T-helper 9 cell (primary cell): ENCODE data around the gene ADAMTS15.

Experiments
- DNase-seq: peaks from one replicate; pipeline ENCODE4 v3.0.0-alpha.2; 2020

ADAMTS15 gene

DNA sequence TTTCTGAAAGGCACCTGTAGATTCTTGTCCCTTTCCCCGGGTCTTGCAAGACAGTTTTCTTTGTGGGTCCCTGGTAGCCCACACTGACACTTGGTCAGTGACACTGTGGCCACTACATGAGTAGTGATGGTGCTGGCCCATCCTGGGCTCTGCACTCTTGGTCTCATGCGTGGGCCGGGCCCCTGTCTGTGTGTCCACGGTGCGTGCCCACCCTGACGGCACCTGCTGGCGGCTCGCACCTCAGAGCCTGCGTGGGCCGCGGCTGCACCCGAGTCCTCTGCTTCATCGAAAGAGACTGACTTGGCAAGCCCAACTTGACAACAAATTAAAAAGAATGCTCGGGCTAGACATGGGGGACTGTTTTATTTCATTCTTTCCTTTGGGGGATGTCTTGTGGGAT lies 37.5 kb downstream of the ADAMTS15 start:
- no peak for DNase-seq

DNA sequence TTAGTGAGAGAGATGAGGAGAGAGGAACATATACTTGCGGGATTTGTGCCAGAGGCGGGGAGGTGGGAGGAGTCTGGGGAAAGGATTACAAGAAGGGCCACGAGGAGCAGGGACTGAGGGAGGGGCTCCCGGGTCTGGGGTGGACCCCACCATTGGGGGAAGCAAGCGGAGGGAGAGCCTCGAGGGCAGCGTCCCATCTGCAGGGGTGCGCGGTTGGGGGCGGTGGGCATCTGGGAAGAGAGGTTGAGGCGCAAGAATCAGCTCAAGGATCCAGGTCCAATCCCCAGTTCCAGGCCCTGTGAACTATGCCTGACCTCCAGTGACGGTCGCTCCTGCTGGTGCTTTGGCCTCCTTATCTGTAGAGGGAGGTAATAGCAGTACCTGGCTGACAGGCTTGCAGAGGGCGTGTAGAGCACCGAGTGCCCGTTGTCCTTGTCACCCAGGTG lies 38.0 kb downstream of the ADAMTS15 start:
- no peak for DNase-seq

DNA sequence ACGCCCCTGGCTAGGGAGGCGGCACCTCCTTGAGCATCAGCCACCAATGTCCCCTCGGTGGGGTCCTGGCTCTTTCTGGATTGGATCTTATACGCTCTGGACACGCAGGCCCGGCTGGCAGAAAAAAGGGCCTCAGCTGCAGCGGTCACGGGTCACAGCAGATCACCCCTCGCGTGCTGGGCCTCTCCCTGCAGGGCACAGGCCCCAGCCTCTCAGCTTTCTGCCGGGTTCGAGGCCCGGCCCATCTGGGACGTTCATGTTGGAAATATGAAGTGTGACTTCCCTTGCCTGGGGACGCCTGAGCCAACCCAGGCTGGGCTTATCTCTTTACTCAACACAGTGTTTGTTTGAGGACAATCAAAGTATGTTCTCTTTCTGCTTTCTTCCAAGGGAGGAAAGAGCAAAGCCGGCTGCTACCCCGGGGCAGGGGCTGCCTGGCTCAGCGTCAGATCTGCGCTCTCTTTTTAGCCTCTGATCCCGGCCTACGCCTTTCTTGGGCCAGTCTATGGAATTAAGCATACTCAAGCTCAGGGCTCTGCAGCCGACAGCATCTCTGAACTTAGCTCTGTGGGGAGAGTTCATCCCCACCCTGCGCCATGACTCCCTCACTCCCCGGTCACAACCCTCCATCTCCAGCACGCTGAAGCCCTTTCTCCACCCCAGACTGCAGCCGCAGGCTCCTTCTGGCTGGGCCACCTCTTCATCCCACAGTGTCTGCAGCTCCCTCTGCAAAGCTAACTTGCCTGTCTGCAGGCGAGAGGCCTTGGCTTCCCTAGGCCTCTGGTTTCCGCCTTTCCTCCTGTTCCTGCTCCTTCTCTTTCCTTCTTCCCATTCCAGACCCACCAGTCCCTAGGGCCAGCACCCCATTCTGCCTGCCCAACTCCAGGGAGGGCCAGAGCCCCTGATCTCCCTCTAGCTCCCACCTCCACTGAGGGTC lies 38.8 kb downstream of the ADAMTS15 start:
- no peak for DNase-seq

DNA sequence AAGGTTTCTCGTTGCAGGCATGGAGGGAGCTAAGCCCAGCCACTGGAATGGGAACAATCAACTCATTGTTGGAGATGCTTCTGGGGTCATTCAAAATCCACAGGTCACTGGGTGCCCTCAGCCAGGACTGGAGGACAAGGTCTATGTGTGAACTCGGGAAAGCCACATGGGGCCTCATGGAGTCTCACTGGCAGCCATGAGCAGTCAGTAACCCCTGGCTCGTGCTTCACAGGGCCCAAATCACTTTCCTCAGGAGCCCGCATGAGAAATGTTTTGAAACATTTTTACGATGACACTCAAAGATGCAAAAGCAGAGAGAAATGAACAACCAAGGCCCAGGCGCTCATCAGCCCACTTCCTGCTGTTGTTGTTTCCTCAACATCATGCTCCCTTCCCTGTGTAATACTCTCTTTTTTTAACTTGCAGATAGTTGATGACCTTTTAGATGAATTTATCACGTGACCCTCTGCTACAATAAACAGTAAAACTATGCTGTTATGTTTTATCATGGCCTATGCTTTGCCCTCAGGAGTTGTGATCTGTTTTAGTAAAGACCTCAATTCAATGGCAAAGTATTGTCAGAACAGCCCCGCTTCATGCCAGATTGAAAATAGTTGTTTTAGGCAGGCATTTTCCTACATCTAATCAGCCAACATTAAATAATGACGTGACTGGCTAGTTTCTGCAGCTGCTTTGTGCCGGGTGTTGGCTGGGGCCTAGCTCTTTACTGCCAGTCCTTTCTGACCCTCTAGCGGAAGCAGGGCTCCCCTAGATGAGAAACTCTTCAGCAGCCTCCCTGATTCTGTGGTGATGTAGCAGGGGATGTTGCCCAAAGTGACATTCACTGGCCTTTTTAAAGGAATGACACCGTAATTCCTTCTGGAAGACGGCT lies 39.7 kb downstream of the ADAMTS15 start:
- DNase-seq = no peak

DNA sequence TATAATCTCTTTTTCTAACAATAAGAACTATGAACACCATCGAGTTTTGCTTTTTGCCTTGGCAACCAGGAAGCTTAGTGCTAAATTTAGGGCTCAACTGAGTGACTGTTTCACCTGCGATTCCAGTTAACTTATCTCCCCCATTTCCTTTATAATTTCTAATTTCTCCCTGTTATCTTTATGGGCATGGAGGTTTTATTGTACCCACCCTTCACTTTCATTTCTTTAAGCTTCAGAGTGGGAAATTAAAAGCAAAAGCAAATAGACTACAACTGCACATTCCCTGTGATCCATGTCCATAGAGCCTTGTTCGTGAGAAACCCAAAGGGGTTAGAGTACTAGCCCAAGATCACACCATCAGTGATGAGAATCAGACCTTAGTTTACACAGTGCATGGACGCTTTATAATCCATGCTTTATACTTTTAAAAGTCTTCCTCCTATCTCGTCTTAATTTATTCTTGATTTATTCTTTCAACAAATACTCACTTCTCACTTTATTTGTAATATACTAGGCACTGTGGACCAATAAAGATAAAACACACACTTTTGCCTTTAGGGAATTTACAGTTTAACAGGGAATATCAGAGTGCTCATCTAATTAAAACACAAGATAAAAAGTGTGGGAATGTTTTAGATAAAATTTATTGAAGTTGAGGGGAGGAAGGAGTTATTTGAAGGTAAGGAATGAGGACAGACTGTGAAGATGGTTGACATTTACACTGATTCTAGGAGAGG lies 40.6 kb downstream of the ADAMTS15 start:
- no peak for DNase-seq

DNA sequence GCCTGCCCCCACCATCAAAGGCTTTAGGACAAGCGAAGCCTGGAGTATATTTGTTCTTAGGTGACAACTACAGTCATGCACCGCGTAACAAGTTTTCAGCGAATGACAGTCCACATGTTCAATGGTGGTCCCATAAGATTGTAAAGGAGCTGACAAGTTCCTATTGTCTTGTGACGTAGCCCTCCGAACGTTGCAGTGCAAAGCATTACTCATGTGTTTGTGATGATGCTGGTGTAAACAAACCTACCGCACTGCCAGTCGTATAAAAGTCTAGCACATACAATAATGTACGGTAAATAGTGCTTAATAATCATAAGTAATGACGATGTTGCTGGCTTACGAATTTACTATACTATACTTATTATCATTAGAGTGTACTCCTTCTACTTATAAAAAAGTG lies 41.3 kb downstream of the ADAMTS15 start:
- DNase-seq = no peak

DNA sequence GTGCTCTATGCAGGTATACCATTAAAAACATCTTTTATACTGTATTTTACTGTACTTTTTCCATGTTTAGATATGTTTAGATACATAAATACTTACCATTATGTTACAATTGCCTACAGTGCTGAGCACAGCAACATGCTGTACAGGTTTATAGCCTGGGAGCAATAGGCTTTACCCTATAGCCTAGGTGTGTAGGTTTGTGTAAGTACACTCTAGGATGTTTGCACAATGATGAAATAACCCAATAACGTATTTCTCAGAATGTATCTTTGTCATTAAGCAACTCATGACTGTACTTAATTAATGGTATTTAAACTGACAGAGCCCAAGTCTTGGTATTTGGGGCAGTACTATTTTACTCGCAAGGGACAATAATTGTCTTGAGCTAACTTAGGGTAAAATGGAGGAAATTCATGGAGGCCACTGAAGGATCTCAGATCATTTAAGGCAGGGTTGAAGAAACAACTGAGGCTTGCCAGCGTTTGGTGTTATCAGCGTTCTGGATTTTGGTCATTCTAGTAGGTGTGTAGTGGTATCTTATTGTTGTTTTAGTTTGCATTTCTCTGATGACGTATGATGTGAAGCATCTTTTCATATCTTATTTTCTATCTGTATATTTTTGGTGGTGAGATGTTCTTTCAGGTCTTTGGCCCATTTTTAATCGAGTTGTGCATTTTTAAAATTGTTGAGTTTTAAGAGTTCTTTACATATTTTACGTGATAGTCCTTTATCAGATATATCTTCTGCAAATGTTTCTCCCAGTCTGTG lies 42.4 kb downstream of the ADAMTS15 start:
- DNase-seq = no peak

DNA sequence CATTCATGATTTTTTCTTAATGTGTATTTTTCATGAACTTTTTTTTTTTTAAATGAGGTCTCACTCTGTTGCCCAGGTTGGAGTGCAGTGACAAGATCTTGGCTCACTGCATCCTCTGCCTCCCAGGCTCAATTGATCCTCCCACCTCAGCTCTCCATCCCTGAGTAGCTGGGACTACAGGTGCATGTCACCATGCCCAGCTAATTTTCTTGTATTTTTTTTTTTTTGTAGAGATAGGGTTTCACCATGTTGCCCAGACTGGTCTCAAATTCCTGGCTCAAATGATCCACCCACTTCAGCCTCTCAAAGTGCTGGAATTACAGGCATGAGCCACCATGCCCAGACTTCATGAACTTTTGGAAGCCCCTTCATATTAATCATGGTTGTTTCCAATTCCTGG lies 49.7 kb downstream of the ADAMTS15 start:
- no peak for DNase-seq

DNA sequence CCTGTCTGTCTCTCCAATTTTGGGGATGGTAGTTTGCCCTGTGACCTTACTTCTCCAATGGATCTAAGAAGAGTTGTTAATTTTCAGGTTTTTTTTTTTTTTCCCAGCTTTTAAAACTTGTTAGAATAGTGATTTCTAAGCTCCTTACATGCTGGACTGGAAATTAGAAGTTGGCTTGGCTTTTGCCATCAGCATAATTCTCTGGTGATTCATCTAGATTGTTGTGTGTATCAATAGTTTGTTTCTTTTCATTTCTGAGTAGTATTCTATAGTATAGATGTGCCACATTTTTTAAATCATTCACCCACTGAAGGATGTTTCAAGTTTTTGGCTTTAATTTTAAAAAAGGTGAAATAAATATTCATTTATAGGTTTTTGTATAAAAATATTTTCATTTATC lies 51.4 kb downstream of the ADAMTS15 start:
- DNase-seq = no peak

DNA sequence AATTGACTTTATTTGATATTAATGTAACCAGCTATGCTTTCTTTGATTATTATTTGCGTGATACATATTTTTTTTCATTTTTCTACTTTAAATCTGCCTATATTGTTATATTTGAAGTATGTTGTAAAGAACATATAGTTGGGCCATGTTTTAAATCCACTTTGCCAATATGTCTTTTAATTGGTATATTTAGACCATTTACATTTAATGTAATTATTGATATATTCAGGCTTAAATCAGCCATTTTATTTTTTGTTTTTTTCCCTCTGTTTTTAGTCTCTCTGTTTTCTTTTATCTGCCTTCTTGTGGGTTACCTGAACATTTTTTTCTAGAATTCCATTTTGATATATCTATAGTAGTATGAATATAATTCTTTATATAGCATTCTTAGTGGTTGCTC lies 55.9 kb downstream of the ADAMTS15 start:
- DNase-seq = no peak

DNA sequence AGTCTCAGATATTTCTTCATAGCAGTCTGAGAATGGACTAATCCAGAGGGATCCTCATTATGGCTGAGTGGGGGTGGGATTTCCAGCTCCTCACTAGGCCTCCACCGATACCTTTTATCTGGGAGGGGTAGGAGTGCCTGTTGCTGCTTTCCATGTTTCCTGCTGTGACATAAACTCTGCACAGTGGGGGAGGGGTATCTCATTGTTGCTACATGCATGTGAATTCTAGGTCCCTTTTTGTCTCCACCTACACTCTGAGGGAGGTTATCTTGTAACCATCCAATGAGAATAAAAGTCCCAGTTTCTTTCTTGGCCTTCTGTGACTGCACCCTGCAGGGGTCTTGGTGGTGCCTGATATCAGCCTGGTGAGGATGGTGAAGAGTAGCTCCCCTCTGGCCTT lies 60.5 kb downstream of the ADAMTS15 start:
- no peak for DNase-seq

DNA sequence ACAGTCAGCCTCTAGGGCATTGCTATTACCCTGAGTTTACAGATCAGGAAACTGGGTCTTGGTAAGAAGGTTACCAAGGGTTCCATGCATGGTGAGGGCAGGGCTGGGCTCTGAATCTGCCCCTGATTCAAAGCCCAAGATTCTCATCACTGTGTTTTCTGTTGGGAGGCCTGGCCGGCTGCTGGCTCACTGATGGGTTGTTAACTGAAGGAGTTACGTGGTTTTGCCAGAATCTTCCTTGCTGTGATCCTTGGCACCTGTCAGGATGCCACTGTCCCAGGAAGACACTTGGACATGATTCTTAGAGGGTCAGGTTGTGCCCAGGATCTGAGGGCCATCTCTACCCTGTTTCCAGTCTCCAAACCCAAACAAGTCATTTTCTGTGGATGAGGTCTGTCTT lies 61.5 kb downstream of the ADAMTS15 start:
- no peak for DNase-seq

DNA sequence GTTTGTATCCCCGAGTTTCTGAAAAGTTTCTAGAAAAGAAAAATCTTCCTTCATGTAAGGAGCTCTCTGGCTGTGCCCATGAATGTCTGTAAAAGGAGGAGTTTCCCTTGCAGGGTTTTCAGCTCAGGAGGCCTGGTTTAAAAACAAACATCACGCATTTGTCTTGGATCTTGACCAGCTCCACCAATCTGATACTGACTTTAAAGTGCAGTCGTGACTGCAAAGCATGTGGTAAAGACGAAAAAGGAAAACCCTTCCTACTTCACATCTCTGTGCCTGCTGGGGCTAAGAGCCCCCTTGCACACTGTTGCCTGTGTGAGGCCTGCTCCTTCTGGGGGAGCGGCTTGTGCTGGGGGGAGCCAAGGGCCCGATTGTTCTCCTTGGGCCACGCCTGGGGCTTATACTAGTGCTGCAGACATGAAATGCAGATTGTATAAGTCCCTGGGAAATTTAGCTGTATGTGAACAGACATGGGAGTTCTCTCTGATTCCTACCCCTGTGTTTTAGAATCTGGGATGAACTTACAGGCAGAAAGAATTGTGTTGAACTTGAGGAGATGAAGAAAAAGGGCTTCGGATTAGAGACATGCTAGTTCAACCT lies 62.1 kb downstream of the ADAMTS15 start:
- no peak for DNase-seq

DNA sequence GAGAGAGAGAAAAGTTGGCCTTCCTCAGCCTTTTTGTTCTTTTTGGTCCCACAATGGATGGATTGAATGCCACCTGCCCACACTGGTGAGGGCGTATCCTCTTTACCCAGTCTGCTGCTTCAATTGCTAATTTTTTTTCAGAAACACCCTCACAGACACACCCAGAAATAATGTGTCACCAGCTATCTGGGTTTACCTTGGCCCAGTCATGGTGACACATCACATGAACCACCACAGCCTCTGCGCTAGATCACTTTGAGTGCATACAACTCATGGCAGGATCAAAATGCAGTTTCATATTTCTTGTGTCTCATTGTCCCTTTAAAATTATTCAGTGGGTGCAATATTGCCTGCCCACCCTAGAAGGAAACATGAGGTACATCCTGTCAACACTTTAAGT lies 63.3 kb downstream of the ADAMTS15 start:
- no peak for DNase-seq

DNA sequence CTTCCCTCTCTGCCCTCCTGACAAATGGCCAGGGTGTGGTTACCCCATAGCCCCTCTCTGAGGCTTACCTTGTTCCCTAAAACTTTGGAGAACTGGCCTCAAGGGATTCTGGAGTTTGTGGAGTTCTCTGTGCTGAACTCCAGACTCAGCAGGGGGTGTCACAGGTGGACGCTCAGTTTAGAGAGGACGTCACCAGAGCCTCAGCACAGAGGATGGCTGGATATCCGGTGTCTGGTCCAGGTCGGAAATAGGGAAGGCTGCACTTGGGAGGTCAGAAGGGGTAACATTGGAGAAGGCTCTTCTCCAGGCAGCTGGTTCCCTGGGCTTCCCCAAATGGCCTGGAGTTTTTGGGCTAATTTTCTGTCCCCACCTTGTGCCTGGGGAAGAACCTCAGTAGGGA lies 64.2 kb downstream of the ADAMTS15 start:
- no peak for DNase-seq

DNA sequence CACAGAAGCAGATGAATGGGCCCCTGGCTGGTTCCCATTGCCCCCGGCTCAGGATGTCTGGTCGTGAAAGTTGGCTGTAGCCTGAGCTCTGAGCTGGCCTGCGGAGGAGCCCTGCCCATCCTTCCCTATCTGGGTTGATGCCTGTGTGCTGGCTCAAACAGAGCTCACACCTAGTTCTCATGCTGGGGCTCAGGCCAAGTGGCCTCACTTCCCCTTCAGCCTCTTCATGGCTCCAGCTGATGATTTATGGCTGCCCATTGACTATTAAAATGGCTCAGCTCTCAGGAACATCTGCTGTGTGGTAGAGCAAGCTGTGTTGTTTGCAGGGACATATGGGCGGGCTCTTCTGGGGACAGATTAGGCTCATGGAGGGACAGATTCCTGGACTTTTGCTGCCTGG lies 64.7 kb downstream of the ADAMTS15 start:
- no peak for DNase-seq

DNA sequence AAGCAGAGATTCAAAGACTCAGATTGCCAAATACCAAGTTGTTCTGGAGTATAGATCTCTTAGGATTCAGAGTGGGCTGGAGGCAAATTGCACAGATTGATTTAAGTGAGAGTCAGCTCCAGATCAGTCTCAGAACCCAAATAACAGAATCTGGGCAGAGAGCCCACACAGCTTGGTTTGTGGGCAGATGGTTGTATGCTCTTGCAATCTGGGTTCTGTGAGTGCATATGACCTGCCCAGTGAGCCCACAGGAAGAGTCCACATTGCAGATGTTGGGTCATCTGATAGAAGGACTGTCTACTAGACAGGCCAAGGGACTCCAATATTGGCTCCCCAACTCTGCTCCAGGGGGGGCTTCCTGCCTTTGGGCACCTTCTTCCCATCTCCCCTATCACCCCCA lies 65.9 kb downstream of the ADAMTS15 start:
- DNase-seq = no peak

DNA sequence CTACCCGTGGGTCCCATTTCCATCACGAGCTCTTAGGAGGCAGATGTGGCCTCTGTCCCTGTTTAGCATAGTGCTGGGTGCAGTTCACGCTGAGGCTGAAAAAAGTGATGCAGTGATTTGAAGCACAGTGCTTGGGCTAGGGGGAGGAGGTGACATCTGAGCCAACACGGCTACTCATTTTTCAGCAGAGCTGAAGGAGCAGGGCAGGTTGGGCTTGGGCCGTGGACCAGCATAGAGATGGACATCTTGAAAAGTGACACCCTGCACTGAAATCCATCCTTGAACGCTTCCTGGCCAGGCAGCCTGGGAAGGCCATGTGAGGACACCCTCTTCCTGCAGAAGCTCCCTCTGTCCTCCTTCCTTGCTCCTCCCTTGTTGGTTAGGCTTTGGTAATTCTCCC lies 66.4 kb downstream of the ADAMTS15 start:
- no peak for DNase-seq

DNA sequence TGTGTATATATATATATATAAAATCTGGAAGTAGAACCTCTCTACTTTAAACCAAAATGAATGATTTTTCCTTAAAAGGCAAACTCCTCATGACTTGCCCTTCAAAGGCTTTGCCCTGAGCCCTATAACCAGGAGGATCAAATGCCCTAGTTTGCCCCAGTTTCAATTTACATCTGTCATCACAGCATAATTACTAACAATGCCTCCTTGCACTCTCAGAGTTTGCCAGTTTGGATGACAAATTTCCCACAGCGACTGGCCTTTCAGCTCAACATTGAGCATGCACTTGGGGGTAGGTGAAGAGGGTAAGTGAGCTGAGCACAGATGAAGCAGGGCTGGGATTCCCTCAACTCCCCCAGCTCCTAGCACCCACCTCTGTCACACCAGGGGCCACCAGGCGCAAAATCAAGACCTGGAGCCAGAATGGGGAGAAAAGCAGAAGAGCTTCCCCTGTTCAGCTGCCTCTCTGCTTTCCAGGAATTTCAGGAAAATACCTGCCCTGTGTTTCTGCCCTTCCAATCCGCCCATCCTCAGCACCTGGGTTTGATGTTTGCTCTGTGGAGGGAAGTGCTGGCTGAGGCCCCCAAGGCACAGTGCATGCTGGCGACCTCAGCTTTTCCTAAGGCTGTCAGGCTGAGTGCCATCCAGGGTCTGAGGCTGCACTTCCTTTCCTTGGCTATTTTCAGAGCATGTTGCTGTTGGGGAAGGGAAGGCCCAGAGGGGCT lies 67.5 kb downstream of the ADAMTS15 start:
- DNase-seq = no peak

DNA sequence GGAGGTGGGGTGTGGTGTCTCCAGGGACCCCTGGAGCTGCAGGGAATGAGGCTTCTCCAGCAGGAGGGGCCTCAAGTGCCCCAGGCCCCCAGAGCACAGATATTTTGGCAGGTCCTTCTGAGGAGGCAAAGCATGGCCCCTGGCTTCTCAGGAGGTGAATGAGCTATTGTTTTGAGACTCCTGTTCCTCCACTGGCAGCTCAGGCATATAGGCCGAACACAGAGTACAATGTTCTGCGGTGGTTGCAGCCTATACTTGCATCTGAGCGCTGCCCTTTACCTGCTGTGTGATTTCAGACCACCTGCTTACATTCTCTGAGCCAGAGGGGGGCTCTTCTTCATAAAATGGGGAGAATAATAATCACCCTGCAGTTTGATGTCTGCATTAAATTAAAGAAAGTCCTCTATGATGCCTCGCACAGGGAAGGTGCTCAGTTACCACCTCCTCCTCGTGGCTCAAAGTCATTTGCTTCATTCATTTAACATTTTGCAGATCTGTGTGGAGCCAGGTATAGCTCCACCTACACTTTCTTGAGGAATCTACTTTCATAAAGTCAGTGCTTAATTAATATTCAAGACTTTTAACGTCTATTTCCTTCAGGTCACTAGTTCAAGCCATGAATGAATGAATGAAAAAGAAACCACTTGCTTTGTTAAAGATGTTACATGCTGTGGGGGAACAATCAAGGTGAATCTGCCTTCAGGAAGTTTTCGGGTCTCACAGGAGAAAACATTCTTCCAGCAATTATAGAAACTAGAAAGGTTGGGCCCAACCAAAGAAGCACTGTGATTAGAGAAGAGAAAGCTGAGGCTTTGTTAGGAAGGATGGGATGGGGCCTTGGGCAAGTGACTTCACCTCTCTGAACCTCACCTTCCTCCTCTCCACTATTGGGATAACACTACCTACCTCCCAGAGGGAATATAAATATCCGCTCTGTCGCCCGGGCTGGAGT lies 68.4 kb downstream of the ADAMTS15 start:
- no peak for DNase-seq
